Caki2 (cell line): ENCODE measurements around the gene RAB5IF. TPM values are rescaled to one million over a fixed set of nuclear protein-coding genes. Genes with fewer than 3 reads are reported as not detected.
"Not testable (repeated sequence)": the region's sequence is repeated elsewhere in the genome, so short reads cannot be mapped to it uniquely, and the experiment has no call there.

Source experiments
- DNase-seq: peaks from one replicate; pipeline ENCODE4 v3.0.0-alpha.2; 2015; ENCODE audit warnings: low read depth
- in situ Hi-C: cut with HindIII; loops from 2 replicates; pipeline ENCODE4 v1.10.0; 2016; ENCODE audit warnings: low sequenced_read_pairs, low pct_unique_long_range_greater_than_20kb, mixed read lengths
- total RNA-seq: library from RNA; depleted of rRNA; stranded (reverse); fragments of >200 nt; shearing (Covaris generic); gene quantifications from 2 replicates; pipeline ENCODE4 v1.2.3, GENCODE V29; 2014; ENCODE audit warnings: low replicate concordance; rRNA removed

RAB5IF gene, protein sequence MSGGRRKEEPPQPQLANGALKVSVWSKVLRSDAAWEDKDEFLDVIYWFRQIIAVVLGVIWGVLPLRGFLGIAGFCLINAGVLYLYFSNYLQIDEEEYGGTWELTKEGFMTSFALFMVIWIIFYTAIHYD
- total RNA-seq = 405 and 423 TPM in 2 replicates

DNA sequence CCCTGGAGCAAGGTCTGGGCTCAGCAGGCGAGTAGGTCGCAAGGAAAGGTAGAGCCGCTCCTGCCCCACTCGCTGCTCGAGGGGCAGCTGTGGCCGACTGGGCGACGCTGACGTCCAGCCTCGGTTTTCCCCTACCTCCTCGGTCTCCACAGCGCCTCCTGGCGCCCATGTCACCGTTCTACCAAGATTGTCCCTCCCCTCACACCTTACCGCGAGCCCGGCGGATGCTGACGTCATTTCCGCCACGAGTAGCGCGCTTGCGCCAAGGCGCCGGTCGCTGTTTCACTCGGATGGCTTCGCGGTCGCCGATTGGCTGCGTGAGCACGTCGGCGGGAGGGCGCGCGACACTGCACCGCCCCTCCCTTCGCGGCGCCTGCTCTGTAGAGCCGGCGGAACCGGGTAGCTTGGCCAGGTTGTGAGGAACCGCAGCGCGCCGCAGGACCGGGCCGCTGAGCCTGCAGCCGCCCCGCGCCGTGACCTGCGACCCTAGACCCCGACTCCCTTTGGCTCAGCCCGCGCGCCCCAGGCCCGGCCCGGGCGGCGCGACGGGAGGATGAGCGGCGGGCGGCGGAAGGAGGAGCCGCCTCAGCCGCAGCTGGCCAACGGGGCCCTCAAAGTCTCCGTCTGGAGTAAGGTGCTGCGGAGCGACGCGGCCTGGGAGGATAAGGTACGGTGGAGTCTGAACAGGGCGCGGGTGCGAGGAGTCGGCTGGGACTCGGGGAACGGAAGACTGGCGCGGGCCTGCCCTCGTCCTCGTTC, at the start of gene RAB5IF:
RAB5IF (plus strand) TSS at position 381 of the 759 bp plus-strand sequence; CDS start at position 554, 173 bp downstream.
- in situ Hi-C loops = no loop called here
- peak; percentile 100 for DNase-seq

DNA sequence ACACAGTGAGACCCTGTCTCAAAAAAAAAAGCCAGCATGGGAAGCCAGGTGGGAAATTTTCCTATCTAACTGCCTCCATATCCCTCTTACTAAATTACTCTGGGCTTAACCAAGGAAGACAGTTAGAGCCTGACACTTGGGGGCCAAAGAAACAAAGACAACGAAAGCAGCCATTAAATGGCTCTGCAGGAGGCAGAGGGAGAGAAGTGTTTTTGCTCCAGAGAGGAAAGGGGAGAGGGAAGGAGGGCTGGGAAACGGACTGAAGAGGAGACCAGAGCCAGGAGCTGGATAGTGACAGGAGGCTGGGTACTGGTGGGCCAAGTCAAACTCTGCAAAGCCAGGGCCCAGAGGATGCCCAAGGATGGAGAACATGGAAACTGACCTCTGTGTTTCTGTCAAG, 42.9 kb upstream of the RAB5IF start:
- in situ Hi-C loops = no loop called here
- no peak for DNase-seq

DNA sequence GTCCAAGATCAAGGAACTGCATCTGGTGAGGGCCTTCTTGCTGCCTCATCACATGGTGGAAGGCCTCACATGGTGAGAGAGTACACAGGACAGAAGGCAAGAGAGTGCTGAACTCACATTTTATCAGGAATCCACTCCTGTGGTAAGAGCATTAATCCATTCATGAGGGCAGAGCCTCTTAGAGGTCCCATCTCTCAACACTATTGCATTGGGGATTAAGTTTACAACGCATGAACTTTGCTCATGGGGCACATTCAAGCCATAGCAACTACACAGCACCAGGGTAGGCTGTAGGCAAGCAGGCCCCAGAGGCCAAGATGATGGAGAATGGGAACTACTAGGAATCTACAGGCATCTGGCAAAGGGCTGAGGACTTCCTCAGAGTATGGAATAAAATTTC, 42.2 kb upstream of the RAB5IF start:
- in situ Hi-C loops = no loop called here
- no peak for DNase-seq

DNA sequence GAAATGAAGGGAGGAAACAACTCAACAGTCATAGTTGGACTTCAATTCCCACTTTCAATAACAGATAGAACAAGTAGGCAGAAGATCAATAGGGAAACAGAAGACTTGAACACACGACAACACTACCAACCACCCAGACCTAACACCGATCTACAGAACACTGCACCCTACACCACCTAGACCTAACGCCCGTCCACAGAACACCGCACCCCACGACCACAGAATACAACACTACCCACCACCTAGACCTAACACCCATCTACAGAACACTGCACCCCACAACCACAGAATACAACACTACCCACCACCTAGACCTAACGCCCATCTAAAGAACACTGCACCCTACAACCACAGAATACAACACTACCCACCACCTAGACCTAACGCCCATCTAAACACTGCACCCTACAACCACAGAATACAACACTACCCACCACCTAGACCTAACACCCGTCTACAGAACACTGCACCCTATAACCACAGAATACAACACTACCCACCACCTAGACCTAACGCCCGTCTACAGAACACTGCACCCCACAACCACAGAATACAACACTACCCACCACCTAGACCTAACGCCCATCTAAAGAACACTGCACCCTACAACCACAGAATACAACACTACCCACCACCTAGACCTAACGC, 41.4 kb upstream of the RAB5IF start:
- in situ Hi-C loops, DNase-seq: not testable (repeated sequence)

DNA sequence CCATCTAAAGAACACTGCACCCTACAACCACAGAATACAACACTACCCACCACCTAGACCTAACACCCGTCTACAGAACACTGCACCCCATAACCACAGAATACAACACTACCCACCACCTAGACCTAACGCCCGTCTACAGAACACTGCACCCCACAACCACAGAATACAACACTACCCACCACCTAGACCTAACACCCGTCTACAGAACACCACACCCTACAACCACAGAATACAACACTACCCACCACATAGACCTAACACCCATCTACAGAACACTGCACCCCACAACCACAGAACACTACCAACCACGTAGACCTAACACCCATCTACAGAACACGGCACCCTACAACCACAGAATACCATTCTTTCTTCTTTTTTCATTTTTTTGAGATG, 40.9 kb upstream of the RAB5IF start:
- in situ Hi-C loops, DNase-seq: not testable (repeated sequence)

DNA sequence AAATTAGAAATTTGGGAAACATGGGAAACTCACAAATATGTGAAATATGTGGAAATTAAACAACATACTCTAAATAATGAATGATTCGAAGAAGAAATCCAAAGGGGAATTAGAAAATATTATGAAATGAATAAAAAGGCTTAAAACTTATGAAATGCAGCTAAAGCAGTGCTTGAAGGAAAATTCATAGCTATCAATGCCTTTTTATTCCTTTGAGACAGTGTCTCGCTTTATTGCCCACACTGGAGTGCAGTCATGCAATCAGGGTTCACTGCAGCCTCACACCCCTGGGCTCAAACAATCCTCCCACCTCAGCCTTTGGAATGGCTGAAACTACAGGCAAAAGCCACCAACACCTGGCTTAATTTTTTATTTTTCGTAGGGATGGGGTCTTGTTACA, 40.1 kb upstream of the RAB5IF start:
- no peak for DNase-seq
- in situ Hi-C loops = no loop called here

DNA sequence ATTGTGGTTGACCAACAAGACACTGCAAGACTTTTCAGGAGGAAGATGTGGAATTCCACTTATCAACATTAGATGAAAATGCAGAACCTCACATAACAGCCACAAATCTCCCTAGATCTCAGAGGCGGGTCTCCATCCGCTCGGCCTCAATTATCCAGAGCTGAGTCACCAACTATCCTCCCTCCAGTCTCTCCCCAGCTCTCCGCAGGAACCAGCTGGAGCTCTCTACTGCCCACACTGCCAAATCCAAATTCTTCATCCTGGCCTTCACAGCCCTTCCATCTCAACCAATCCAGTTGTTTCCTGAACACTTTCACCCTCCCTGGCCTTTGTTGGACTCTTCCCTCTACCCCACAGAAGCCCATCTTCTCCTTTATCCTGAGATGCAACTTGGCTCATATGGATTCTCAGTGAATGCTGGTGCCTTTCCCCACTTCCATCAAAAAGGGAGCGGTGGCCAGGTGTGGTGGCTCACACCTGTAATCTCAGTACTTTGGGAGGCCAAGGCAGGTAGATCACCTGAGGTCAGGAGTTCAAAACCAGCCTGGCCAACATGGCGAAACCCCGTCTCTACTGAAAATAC, 35.6 kb upstream of the RAB5IF start:
- DNase-seq = no peak
- in situ Hi-C loops = no loop called here

DNA sequence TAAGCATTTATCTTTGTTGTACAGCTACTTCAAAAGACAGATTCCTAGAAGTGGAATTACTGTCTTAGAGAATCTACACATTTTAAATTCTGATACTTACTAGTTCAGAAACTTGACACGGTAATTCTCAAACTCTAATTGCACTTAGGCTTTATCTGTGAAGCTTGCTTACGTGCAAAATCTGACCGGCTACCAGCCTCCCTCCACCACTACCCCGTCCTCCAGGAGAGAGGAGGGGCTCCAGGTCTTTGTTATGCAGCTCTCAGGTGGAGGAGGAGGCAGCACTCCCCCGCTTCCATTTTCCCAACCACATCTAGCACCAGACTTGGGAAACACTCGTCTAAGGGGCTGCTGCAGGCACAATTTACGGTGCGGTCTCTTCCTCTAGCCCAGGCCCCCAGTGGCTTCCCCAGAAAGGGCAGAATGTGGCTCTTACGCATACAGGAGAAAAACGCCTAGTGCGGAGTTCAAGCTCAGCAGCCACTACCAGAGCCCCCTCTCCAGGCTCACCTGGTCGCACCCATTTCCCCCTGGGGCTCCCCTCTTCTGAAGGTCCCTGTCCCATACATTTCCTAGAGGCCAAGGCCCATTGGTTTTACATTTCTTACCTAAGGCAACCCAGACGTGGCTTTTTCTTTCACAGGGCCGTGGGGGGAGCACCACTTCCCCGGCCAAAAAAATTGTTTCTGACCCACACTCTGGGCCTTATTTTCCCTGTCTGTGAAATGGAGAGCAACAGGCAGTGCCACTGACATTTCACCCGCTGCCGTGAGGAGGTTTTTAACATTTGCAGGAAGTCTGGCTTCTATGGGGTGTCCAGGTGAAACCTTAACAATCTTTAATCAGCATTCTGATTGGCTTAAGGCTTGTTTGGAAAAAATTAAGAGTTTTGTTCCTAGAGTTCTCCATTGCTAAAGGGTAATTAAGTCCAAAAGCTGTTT, 33.7 kb upstream of the RAB5IF start:
- in situ Hi-C loops = no loop called here
- DNase-seq = no peak

DNA sequence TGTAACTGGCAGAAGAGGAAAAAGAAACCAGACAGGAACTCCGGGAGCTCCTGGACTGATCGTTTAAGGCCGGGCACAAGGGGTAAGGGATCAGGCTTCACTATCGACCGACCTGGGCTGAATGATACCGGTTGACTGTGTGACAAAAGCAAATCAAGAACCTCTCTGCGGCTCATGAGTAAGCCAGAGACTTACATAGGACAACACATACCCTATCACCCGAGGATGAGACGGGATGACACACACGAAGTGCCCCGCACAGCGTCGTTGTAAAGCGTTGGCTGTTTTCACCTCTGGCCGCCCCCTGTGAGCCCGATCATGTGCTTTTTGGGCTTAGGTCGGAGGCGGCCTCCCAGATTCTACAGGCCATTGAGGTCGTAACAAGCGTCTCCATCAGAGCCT, 32.9 kb upstream of the RAB5IF start:
- in situ Hi-C loops = no loop called here
- DNase-seq = no peak

DNA sequence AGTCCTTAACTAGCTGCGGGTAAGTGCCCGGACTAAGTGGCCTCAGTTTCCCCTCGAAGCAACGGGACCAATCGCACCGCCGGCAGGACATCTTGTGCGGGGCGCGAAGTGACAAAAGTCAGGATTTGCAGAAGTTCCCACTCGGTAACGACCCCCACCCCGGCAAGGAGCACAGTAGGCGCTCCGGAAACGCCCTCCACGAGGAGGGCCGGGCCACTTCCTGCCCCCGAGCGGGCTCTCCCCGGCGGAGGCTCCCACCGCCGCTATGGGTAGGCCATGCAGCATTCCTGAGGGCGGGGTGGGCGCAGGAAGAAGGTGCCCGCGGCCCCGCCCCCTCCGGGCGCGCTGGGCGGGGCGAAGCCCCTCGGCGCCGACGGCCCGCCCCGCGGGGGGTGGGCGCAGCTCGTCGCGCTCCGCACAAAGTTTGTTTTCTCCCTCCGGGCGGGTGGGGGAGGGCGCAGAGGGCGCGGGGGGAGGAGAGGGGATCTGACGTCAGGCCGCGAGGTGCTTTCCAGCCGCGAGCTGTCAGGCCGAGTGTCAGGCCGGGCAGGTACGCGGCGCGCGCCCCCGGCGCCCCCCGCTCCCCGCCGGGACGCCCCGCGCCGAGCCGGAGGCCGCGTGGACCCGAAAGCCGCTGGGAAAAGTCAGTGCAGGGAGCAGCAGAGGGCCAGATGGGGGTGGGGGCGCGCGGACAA, 32.3 kb upstream of the RAB5IF start, which contains the start of gene TGIF2:
TGIF2 (plus strand) TSS at position 495 of the 695 bp plus-strand sequence. CDS start 5,178 bp downstream, outside the sequence.
- peak; percentile 88 for DNase-seq
- in situ Hi-C loops = no loop called here

DNA sequence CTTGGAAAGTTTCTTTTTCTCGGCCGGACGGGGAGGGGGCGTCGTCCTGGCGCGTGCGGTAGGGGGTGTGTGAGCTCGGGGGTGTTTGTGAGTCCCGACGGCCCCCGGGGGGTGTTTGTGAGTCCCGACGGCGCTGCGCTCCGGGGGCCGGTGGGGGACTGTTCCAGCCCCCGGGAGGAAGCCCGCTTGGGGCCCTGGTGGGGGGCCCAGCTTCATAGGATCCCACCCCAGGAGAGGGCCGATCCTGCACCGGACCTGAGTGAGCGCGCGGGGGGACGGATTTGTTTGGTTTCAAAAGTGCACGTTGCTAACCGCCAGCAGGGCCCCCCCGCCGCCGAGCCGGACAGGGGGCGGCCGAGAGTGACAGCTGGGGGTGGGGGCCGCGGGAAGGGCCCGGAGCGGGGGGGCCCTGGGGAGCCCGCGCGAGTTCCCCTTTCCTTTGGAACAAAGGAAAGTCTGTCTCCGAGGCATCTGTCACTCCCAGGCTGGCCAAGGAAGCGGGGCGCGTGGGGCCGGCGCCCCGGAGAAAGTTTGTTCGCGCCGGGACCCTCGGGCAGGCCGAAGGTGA, 31.7 kb upstream of the RAB5IF start:
- in situ Hi-C loops = no loop called here
- no peak for DNase-seq

DNA sequence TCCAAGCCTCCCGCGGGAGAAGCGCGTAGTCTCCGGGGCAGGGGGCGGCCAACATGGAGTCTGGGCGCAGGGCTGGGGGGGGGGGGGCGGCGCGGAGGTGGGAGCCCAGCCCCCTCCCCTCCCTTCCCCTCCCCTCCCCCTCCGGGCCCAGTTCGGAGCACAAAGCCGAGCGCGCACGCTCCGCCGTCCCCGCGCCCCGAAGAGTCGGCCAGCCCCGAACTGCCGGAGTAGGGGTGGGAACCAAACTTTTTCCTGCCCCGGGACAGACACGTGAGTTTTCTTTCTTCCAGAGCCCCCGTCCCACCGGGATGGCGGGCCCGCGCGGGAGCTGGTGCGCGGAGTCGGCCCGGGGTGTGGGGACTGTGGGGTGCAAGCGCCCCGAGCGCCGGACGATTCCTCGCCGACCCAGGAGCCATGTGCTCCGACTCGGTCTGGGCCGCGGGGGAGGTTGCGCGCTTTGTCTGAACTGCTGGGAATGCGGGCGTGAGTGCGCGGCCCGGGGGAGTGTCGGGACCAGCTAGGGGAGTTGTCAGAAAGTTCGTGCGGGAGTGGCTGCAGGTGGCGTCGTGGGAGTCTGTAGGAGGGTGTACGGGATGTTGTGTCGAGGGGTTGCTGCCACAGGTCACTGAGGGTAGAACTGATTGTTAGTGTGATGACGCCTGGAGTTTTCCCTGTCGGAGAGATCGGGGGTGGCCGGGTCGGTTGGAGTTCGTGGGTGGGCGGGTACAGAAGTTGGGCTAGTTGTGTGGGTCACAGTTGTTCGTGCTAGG, 31.0 kb upstream of the RAB5IF start:
- no peak for DNase-seq
- in situ Hi-C loops = no loop called here

DNA sequence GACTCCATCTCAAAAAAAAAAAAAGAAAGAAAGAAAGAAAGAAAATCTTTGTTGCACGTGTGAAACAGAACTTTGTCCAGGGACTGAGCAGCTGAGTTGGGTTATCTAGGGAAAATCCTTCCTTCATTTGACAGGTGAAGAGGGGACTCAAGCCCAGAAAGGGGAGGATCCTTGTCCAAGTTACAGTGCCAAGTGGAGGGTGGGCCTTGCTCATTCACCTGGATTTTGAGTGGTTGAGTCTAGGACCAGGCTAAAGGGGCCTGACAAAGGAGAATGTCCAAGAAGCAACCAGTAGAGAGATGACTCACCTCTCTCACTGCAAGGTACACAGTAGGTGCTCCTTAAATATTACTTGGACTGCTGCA, 29.5 kb upstream of the RAB5IF start:
- no peak for DNase-seq
- in situ Hi-C loops = no loop called here

DNA sequence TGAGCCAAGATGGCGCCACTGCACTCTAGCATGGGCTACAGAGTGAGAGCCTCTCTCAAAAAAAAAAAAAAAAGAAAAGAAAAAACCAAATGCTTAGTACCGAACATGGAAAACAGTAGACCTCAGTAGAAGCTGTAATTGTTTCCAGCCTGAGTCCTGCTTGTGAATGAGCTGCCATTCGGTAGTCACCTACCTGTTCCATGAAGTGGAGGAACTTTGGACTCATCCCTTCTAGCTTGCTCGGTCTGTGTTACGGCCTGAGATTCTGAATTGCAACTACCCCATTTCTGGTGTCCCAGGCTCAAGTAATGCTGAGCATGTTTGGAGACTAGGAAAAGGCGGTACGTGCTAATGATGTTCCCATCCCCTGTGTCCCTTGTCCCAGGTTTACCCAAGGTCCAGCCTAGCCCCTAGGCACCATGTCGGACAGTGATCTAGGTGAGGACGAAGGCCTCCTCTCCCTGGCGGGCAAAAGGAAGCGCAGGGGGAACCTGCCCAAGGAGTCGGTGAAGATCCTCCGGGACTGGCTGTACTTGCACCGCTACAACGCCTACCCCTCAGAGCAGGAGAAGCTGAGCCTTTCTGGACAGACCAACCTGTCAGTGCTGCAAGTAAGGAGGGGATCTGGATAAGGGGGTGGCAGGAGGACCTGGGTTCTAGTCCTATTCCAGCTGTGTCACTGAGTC, 27.1 kb upstream of the RAB5IF start:
- DNase-seq = no peak
- in situ Hi-C loops = no loop called here

DNA sequence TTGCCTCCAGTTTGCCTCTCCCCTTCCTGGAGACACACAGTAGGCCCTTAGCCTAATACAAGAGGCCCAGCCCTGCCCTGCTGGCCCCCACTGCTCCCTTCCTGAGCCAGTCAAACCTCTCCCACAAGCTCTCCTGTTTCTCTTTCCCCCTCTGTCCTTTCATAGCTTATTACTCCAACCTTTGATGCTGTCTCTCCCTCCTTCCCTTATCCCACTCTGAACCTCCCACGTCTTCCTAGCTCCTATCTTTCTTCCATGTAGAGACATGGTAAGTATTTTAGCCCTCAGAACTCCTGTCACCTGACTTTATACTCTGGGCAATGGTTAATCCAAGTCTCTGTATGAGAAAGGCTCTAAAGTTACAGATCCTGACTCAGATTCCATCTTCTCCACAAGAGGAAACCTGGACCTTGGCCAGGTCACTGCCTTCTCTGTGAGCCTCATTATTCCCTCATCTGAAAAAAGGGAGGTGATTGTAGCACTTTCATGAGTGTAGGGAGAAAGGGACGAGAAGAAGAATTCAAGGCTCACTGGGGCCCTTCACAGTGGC, 25.5 kb upstream of the RAB5IF start:
- DNase-seq = peak; percentile 80
- in situ Hi-C loops = no loop called here

DNA sequence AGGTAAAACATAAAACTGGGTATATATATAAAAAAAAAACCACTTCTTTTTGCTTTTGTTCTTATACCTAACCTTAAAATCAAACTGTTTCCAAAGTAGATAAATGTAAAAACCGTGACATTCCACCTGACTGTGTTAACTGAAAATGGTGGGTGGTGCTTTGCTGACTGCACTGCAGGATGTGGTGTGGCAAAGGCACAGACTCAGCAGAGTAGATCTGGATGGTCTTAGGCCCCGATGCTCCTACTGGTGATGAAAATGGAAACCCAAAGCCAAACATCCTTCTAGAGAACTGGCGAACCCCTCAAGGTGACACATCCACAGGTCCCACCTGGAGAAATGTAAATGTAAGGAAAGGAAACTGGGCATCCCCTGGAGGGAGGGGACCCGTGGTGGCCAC, 23.3 kb upstream of the RAB5IF start:
- DNase-seq = no peak
- in situ Hi-C loops = no loop called here
